Endothelial cell (in vitro differentiated cells): Measurements from ENCODE around the gene RERE. TPM values are rescaled to one million over a fixed set of nuclear protein-coding genes. Genes with fewer than 3 reads are reported as not detected.

ENCODE experiments used
- DNase-seq: peaks from one replicate; pipeline ENCODE4 v3.0.0; 2021; ENCODE audit warnings: low spot score
- H3K27ac Mint-ChIP-seq: one replicate; pipeline ENCODE4 v1.8.0; 2021; ENCODE audit warnings: mixed read lengths, inconsistent platforms; ENCODE audit not compliant: unreplicated experiment
- H3K27me3 Mint-ChIP-seq: one replicate; pipeline ENCODE4 v1.8.0; 2021; ENCODE audit warnings: mild to moderate bottlenecking, moderate library complexity, mixed read lengths, inconsistent platforms; ENCODE audit not compliant: unreplicated experiment
- H3K36me3 Mint-ChIP-seq: one replicate; pipeline ENCODE4 v1.8.0; 2021; ENCODE audit warnings: mild to moderate bottlenecking, low read depth, mixed read lengths, inconsistent platforms; ENCODE audit not compliant: unreplicated experiment
- H3K4me1 Mint-ChIP-seq: one replicate; pipeline ENCODE4 v1.8.0; 2021; ENCODE audit warnings: mild to moderate bottlenecking, mixed read lengths, inconsistent platforms; ENCODE audit not compliant: unreplicated experiment
- H3K4me3 Mint-ChIP-seq: one replicate; pipeline ENCODE4 v1.8.0; 2021; ENCODE audit warnings: mild to moderate bottlenecking, mixed read lengths, inconsistent platforms; ENCODE audit not compliant: unreplicated experiment
- H3K9me3 Mint-ChIP-seq: one replicate; pipeline ENCODE4 v1.8.0; 2021; ENCODE audit warnings: mixed read lengths, inconsistent platforms; ENCODE audit not compliant: unreplicated experiment
- total RNA-seq: library from RNA; stranded (reverse); fragmentation: NEBNext Ultra II Directional; extraction: Animal tissue kit (Norgen Biotek cat#: 25700); gene quantifications from one replicate; pipeline ENCODE4 v1.2.1, GENCODE V29; 2021; ENCODE audit not compliant: unreplicated experiment
- TF ChIP-seq, protein P1 (sequence below): fragments of 200-600 bp; sonication (generic); IDR thresholded peaks from one replicate; pipeline ENCODE4 v1.5.0; 2021; ENCODE audit warnings: antibody characterized with exemption; ENCODE audit not compliant: unreplicated experiment

Gene RERE
- total RNA-seq, 1 donor from 2014 or later, result 115 TPM

DNA sequence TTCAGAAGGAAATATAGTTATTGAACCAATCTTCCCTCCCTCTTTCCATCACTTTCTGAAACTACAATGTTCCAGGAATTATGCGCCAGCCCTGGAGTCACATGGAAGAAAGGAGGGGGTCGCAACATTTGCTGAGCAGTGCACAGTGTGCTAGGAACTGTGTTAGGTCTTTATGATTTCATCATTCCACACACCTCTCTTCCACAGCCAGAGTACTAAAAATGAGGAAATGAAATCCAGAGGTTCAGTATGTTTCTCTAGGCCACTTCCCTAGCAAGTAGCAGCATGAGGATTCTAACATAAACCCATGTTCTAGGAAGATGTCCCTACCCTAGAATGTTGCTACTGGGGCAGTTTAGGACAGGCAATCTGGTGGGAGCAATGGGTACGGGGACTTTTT, 341.4 kb downstream of the RERE start:
- H3K27ac Mint-ChIP-seq, result peak overlapping the region; percentile 84
- no peaks in the 10 kb centered on the region for H3K9me3 Mint-ChIP-seq
- peaks cover 3% of the 10 kb centered on the region for H3K36me3 Mint-ChIP-seq
- no peaks in the 10 kb centered on the region for H3K27me3 Mint-ChIP-seq
- no peak for DNase-seq
- peaks cover 11% of the 10 kb centered on the region for H3K4me1 Mint-ChIP-seq
- TF ChIP-seq, protein P1, sequence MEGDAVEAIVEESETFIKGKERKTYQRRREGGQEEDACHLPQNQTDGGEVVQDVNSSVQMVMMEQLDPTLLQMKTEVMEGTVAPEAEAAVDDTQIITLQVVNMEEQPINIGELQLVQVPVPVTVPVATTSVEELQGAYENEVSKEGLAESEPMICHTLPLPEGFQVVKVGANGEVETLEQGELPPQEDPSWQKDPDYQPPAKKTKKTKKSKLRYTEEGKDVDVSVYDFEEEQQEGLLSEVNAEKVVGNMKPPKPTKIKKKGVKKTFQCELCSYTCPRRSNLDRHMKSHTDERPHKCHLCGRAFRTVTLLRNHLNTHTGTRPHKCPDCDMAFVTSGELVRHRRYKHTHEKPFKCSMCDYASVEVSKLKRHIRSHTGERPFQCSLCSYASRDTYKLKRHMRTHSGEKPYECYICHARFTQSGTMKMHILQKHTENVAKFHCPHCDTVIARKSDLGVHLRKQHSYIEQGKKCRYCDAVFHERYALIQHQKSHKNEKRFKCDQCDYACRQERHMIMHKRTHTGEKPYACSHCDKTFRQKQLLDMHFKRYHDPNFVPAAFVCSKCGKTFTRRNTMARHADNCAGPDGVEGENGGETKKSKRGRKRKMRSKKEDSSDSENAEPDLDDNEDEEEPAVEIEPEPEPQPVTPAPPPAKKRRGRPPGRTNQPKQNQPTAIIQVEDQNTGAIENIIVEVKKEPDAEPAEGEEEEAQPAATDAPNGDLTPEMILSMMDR, result no peak
- no peak overlapping the region for H3K4me3 Mint-ChIP-seq

DNA sequence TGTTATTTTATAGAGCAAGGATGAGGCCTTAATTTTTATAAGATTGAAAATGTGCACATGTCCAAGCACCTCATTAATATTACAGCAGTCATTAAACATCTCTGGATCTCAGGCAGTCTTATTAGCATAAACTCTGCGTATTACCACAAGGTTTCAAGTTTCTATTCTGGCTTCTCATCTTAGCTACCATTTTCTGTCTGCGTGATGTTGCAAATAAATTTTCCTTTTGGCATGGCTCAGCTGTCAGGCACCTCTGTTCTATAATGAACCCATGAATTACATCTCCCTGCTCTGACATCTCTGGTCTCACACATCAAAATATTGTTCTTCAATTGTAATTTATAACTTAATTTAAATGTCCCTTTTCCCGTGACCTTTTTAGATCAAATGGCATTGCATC, 343.1 kb downstream of the RERE start:
- H3K36me3 Mint-ChIP-seq, result peaks cover 3% of the 10 kb centered on the region
- H3K4me1 Mint-ChIP-seq, result peaks cover 15% of the 10 kb centered on the region
- no peaks in the 10 kb centered on the region for H3K27me3 Mint-ChIP-seq
- no peak overlapping the region for H3K4me3 Mint-ChIP-seq
- no peaks in the 10 kb centered on the region for H3K9me3 Mint-ChIP-seq
- TF ChIP-seq, protein P1, result no peak
- no peak for DNase-seq
- H3K27ac Mint-ChIP-seq, result no peak overlapping the region

DNA sequence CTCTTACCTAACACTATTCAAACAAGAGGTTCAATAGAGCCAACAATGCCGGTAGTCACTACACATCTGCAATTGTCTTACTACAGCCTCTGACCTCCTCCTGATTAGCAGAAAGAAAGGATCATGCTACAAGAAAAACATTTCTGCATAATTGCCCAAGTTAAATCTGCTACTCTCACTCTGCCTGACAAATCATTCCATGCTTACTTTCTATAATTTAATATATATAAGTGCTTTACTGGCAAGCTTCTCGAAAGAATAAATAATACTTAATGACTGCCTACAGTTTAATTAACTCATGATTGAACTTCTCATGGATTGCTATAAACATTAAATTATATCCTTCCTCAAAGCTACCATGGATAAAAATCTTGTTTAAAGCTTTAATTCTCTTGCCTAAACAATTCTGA, 343.5 kb downstream of the RERE start:
- Mint-ChIP-seq H3K4me3 (no peak overlapping the region), H3K36me3 (peaks cover 3% of the 10 kb centered on the region), H3K27me3 (no peaks in the 10 kb centered on the region), H3K4me1 (peaks cover 15% of the 10 kb centered on the region), H3K27ac (no peak overlapping the region), H3K9me3 (no peaks in the 10 kb centered on the region)
- TF ChIP-seq, protein P1, result no peak
- no peak for DNase-seq

DNA sequence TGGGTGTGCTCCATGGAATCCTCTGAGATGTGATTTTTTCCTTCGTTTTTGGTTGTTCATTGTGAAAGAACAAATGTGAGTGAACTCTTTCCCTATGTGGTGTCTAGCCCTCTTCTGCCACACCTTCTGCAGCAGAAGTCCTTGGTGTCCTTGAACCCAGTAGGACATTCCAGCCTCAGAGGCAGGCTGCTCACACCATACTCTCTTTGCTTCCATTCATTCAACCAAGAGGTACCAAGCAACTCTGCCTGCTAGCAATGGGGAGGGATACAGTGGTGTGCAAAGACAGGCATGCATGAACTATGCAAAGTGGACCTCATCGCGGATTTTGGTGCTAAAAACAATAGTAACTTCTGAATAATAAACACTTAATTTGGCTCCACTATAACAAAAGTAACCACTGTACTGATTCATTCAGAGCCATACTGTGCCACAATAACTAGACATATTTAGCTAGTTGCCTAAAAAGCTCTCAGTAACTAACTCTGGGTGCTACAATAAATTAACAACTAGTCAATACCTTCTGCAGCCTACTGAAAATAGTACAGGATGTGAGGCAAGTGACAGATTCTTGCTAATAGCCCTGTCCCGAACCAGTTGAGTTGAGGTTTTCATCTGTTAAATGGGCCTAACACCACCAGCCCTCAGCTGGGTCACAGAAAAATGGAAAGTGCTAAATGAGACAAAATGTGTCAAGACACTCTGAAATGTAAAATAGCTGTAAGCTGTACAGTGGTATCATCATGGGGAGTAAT, 344.1 kb downstream of the RERE start:
- H3K4me3 Mint-ChIP-seq, result no peak overlapping the region
- peaks cover 2% of the 10 kb centered on the region for H3K36me3 Mint-ChIP-seq
- no peak overlapping the region for H3K27ac Mint-ChIP-seq
- TF ChIP-seq, protein P1, result no peak
- no peaks in the 10 kb centered on the region for H3K27me3 Mint-ChIP-seq
- no peak for DNase-seq
- peaks cover 15% of the 10 kb centered on the region for H3K4me1 Mint-ChIP-seq
- H3K9me3 Mint-ChIP-seq, result no peaks in the 10 kb centered on the region

DNA sequence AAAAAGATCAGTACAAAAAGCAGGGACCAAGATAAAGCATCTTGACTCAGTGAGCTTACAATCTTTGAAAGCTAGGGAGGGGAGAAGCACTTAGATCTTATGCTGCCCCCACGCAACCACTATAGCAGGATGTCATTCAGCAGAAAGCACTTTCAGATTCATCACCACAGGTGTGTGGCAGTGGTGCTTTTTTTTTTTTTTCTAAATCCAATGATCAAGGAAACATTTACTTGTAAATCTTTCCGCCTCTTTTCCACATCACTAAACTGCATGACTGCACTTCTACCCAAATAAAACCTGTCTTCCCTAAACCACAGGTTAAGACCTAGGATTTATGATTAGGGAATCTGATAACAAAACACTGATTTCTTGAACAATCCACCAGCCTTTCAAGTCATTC, 344.8 kb downstream of the RERE start:
- Mint-ChIP-seq H3K9me3 (no peaks in the 10 kb centered on the region), H3K4me3 (no peak overlapping the region), H3K4me1 (peaks cover 14% of the 10 kb centered on the region), H3K27ac (no peak overlapping the region), H3K36me3 (no peaks in the 10 kb centered on the region), H3K27me3 (no peaks in the 10 kb centered on the region)
- no peak for DNase-seq
- TF ChIP-seq, protein P1, result no peak
